Activated CD8-positive, alpha-beta memory T cell treated with anti-CD3 and anti-CD28 coated beads, Interleukin-2, amount 50 U/mL, for 24 hours (primary cell): ENCODE data around the gene IRX2.

ENCODE experiments used
- DNase-seq: peaks from one replicate; pipeline ENCODE4 v3.0.0-alpha.2; 2020; ENCODE audit errors: extremely low read depth

The IRX2 gene

DNA sequence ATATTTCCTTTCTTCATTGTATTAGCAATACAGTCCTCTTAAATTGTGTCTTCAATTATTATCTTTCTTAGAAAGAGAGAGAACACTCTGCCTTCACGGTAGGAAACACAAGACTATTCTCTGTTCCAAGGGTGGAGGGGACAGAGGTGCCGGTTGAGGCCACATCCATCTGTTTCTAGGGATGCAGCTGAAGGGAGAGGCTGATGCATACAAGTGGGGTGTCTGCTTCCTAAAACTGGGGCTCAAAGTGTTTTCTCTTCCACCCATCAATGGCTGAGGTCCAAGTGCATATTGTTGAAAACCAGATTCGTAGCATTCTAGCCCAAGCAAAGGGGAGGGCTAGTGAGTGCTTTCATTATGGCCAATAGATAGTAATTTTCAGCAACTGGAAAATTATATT is 9.5 kb downstream of the IRX2 start:
- no peak for DNase-seq

DNA sequence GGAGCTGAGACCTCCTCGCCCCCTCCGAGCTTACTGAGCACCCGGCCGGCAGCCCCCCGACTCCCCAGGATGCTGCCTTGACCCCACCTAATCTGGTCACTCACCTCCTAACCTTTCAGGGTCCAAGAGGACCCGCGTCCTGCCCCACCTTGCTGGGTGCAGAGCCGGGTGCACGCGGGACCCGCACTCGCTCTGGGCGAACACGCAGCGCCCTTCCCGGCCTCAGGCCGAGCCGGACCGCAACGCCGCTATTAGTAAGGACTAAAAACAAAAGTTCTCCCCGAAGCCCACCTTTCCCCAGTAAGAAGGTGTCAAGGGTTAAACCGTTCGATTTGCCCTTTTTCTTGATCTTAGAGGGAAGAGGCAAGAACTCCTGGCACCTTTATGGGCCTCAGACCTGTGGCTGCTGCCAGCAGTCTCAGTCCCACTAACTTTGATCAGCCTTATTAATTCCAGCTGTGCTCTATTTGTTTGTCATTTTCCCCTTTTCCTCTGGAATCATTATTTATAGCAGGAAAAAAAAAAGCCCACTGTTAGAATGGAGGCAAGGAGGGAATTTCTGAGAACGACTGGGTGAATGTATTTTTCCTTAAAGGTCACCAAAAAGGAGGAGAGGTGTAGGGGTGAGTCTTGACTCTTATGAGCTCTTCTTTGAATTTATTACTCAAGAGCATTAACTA is 10.5 kb downstream of the IRX2 start:
- DNase-seq: no peak

DNA sequence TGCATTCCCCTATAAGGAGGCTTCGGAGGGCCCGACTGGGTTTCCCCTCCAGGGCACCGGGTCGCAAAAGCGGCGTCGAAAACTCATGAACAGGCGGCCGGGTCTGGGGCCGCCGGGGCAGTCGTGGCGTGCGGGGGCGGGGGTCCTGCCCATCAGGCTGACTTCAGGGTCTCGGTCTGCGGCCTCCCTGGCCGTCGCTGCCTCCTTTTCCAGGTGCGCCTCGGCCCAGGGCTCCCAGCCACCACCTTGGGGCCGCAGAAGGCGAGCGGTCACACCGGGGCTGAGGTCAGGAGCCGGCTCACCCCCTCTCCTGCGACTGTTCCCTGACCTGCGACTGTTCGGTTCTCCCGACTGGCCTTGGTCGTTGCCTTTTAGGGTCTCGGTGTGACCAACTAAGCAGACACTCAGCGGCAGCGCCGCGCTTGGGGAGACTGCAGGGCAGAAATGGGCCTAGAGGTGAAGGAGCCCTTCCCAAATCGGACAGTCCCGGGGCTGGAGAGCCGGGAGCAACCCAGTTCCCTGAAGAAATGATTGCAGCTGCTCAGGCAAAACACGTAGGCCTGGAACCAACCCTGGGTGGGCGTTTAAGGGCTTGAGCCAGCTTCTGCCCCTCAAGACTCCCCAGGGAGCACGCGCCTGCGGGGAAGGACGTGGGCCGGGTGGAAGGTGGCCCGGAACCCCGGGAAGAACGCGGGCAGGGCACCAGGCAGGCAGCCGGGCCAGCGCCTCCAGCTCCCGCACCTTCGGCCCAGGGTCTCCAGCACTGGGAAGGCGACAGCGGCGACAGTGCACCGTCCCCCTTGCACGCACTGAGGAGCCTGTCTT is 11.2 kb downstream of the IRX2 start:
- DNase-seq: no peak

DNA sequence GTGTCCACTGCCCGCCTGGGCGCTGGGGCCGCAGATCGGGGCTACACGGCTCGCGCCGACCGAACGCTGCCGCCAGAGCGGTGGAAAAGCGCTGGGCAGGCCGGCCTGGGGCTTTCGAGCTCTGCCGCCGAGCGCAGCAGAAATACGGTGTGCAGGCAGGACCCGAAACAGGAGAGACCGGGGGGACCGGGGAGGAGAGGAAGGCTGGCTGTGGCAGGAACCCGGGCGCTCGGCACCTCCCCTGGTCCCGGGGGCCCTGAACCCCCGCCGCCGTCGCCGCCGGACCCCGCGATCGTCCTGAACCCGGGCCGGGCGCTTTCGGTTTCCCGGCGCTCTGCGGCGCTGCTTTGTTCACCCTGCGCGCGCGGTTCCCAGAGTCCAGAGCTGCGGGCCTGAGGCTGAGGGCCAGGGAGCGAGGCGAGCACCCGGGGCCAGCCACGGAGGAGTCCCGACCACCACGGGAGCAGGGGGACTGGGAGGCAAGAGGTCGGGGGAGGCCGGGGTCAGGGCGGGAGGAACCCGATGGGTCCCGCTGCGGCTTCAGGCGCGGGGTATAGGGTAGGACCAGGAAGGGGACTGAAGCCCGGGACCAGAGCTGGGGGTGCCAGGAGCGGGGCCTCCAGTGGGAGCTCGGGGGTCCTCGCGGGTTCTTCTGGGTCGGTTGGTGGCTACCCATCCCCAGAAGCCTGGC is 12.0 kb downstream of the IRX2 start:
- DNase-seq: no peak

DNA sequence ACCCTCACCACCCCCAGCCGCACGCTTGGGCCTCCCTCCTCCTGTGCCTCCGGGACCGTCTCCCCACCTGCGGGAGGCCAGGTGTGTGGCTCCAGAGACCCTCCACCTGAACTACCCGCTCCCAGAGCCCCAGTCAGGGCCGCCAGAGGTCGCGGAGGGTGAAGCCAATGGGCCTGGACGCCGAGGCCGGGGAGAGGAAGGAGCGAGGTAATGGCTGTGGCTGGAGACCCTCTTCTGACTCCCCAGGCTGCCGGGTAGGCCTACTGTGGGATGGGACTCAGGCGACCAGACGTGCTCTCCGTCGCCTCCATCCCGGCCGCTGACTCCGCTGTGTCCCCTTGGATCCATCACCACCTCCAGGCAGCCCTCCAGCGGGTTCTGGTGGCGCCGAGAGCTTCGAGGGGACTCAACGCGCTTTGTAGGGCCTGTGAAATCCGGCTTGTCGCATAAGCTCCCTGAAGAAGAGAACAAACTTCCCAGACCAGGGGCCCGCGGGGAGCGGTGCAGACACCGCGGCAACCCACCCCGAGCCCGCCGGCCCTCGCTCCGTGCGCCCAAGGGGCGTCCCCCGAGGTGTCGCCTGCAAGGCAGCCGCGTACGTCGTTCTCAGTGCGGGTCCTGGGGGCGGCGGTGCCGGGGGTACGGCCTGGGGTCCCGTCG is 12.6 kb downstream of the IRX2 start:
- DNase-seq: no peak

DNA sequence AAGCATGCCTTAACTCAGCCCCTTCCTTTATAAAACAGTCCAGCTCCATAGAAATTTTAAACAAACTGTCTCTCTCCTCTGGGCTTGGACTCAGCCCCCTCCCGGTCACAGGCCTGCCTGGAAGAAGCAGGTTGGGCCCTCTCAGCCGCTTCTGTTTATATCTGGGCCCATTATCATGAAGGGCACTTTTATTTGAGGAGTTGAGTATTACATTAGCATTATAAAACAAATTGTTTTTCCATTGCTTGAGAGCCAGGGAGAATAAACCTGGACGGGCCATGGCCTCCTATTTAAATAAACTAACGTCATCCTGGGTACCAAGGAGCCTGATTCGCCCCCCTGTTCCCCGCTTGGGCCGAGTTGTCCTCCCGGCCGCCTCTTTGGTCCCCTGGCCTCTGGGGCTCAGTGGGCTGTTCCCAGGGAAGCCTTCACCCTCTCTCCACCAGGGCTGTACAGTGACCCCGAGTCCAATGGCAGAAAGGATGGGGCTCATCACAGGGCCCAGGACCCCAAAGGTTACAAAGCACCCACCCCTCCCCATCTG is 13.2 kb downstream of the IRX2 start:
- no peak for DNase-seq

DNA sequence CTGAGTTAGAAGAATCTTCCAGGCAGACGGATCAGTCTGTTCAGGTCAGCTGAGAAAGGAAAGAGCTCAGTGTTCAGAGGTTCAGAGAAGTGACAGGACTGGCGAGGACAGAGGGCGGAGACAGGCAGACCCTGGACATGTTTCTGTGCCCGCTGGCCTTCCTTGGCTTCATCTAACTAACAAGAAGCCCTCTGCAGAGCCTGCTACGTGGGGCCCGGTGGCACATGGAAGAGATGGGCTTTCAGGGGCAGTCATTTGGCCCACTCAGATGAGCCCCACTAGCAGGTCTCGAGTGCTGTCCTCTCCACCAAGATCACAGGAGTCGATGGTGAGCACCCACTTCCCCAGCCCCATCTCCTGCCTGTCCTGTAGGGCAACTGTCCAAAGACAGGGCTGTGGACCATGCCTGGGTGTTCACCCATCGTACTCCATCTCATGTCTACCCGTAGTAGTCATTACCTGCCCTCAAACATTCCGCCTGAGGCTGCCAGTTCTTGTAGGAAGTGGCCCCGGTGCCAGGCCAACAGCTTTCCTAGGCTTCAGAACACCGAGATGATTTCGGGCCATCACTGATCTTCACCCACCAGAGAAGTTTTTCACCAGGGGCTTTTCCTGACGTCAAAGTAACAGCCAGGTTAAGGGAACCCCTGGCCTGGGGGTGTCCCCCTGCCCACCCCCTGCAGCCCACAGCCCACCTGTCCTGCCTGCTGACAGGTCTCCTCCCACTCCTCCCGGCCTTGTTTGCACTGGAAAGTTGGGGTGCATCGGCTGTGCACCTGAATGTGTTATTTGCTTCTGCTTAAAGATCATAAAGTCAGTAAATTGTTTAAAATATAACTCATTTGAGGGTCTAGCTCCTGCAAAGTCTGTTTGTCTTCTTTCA is 14.0 kb downstream of the IRX2 start:
- no peak for DNase-seq

DNA sequence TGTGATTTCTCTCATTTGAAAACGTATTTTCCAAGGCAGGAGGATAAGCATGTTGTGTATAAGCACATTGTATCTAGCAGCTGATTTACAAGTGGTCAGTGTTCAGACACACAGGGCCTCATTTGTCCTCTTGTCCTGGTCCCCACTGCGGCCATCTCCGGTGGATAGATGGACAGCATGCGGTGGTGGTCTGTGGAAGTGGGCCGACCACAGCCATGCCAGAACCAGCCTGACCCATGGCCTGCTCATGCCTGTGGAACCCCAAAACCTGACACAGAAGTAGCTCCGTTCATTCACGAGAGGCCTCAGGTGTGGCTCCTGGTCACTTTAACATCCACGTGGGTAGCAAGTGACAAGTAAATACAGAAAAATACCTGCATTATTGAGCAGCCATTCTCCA is 14.6 kb downstream of the IRX2 start:
- no peak for DNase-seq

DNA sequence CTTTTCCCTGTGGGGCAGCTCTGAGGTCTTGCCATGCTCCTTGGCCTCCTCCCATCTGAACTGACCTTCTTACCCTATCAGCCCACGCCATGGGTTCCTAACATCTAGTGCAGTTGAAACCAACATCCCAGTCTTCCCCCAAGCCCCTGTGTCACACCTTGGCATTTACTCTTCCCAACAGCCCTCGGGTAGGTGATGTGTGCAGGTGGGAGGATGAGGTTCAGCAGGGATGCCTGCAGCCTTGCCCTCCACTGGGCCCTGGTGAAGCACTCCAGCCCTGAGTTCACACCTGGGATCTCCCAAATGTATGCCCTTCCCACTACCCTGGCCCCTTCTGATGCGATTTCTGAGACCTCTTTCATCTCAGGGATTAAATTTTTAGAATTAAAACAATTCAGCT is 15.5 kb downstream of the IRX2 start:
- no peak for DNase-seq

DNA sequence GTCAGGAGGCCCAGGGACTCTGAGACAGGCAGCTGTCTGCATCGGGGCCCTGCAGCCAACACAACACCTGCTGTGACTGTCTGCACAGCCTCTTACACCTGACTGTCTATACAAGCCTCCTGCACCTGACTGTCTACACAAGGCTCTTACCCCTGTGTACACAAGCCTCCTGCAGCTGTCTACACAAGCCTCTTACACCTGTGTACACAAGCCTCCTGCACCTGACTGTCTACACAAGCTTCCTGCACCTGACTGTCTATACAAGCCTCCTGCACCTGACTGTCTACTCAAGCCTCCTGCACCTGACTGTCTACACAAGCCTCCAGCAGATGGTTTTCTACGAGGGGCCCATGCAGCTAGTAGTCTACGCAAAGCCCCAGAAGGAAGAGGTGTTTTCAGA is 18.6 kb downstream of the IRX2 start:
- no peak for DNase-seq

DNA sequence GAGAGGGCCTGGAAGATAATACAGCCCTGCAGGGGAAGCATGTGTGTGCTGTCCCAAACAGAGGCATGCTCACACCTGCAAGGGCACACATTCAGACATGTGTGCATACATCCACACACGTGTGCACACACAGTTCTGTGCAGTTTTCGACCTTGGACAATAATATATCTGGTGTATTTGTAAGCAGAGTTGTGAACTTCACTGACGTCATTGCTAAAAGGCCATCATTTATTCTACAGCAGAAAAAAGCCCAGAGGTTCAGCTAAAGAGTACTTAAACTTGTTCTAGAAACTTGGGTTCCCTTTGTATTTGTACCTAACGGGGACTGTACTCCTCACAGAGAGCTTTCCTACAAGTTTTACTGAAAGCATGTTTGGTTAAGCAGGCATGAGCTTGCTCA is 19.5 kb downstream of the IRX2 start:
- no peak for DNase-seq

DNA sequence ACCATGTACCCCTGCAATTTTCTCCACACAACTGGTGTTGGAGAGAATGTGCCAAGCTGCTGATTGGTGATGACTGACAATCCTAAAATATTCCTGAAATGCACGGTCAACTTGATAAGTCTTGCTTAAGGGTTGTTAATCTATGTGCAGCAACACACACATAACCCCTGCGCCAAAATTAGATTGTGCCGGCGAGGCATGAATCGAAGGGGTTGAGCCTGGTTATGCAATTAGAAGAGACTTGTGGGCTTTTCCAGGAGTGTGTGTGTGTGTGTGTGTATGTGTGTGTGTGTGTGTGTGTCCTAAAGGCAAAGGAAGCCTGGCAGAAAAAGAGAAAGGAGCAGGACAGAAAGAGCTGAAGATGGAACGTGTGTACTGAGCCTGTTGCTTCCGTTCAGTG is 22.3 kb downstream of the IRX2 start:
- no peak for DNase-seq

DNA sequence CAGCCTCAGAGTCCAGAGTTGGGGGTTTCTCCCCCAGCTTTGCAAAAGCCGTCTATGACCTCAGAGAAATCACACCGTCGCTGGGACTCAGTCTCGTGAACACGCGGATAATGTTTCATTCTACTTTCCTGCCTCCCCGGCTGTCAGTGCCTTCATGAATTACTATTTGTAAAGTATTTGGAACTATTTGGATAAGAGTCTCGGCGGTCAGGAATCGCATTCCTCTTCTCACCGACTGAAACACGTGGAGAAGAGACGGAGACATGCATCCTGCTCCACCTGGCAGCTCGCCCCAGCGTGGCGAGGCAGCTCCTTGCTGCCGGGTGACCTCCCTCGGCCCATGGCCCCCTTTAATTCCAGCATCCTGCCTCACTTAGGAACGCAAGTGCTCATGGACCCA is 23.9 kb downstream of the IRX2 start:
- no peak for DNase-seq

DNA sequence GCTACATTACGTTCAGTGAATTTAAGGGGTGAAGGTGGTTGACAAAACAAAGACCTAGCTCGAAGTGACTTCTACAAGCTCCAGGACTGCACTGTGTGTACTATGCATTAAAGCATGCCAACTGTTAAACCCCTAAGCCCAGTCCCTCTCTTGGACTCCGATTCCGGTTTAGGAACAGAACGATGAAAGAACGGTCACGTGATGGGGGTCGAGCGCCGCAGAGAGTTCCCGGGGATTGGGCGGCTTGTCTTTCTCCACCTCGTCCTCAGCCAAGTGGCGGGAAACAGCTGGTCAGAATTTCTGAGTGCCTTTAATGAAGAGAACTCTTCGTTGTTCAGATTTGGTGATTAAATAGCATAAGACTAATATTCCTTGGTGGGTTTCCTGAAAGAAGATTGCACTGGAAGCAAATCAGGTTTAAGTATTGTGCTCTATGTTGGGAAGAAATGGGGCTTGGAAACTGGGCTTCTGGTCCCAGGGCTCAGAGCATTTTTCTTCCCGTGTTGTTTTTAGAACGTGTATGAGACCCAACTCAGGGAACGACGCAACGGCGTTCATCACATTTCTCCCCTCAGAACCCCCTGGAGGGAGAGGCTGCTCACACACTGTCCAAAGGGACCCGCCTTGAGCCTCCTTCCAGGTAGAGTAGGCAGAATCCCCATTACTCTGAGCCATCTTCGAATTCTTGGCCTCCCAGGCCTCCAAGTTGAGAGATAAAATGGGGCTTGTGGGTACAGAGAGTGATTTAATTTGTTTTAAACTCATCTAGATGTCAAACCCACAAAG is 25.3 kb downstream of the IRX2 start:
- no peak for DNase-seq

DNA sequence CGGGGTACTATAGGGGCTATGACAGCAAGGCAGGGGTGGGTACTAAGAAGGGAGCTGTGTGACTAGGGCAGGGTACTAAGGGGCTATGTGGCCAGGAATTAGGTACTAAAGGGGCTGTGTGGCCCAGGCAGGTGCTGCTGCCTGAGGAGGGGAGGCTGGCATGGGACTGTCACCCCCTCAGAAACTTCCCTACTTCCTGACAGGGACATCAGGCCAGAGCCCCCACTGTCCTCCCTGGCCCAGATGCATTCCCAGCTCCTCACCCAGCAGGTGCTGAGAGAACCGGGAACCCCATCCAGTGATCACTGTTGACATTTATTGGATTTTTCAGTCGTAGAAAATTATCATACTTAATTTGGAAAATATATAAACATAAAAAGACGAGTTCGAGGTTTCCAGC is 26.6 kb downstream of the IRX2 start:
- DNase-seq: no peak

DNA sequence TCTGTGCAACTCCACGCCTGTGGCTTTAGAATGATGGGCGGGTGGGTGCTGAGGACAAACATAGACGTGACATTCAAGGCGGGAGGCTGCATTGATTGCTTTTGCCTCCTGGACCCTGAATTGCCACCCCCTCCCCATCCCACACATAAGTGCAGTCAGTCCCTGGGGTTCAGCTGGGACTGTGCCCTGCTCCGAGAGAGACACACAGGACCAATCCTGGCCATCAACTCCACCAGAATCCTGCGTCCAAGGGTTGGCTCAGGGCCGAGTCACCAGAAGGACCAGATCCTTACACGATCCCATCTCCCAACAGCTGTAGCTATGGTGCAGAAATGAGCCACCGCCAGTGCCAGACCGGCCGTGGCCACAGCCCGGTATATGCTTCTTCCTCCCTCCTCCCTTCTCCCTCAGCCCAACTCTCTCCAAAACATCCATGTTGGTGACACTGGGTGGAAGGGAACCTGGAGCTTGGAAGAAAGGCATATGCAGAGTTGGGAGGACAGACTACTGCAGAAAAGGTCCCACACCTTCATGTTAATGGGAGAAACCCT is 27.4 kb downstream of the IRX2 start:
- DNase-seq: no peak

DNA sequence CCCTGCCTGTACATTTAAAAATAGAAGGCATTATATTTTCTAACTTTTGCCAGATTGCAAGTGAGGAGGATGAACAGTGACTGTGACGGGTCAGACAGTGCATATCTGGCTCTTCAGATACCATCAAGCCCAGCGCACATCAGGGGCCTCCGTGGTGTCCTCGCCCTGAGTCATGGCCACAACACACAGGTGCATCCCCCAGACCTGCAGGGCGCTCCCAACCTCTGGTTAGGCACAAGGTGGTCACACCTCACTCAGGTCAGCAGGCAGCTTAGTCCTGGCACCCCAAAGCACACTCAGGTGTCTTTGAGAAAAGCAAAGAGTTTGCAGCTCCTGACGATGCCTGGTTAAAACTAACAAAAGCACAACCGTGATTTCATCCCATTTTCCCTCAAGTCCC is 28.6 kb downstream of the IRX2 start:
- DNase-seq: no peak

DNA sequence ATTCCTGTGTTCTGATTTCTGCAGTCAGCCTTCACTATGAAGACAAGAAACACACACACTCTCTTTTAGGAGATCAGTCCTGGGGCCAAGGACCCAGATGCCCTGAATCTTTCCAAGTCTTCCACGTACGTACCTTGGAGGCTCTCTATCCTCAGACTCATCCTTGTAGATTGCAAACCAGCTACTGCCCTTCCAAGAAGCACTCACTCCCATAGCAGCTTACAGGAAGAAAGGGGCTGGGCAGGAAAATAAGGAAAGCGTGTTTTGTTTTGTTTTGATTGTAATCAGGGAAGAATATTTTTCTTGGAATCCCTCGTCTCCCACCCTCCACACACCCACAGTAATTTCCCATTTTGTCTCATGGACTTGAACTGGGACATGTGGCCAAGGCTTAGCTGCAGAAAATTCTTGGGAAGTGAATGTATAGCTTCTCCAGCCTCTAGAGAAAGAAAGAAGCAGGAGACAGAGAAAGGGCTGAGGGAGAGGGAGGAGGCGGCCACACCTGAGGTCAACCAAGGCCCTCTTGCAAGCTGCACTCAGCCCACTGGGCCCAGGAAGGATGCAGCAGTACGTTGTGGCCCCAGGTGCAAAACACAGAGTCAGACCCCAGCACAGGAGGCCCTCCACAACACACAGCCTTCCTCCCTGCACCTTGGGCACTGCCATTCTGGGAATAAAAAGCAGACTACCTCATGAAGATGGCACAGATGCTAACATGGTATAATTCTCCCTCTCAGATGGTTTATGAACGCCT is 29.9 kb downstream of the IRX2 start:
- no peak for DNase-seq

DNA sequence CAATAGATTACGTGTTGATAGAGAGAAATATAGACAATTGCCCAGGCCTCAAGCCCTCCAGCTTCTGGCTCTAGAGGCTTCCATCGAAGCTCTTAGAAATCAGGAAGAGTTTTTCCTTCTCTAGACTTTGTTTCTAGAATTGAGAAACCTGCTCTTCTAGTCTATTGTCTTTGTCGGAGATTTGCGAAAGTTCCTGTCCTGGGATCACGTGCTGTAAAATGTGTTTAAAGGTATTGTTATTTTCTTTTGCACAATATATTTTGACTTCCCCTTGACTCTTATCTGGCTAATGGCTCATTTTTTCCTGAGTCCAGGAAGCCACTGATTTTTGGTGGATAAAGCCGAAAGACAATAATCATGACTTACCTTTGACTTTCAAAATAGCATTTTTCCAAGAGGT is 32.1 kb downstream of the IRX2 start:
- no peak for DNase-seq
